Bone marrow (tissue), 2 donors: ENCODE data around the gene CASTOR1.

Experiments
- DNase-seq, 2 donors: peaks; one replicate each; lab custom pipeline; 2025; lab: John Stamatoyannopoulos, UW

Gene CASTOR1

GRCh38 chr22:30245181-30245984, 43.9 kb downstream of the CASTOR1 start:
- DNase-seq, result no peak

GRCh38 chr22:30244641-30245040, 44.7 kb downstream of the CASTOR1 start:
- DNase-seq, result no peak

GRCh38 chr22:30244066-30244465, 45.2 kb downstream of the CASTOR1 start:
- no peak for DNase-seq

- no peak for DNase-seq
These were observed 45.6 kb downstream of the CASTOR1 start for GRCh38 chr22:30243661-30244060.

GRCh38 chr22:30241576-30242371, 47.5 kb downstream of the CASTOR1 start:
- DNase-seq, result no peak

- no peak for DNase-seq
These were observed 48.5 kb downstream of the CASTOR1 start for GRCh38 chr22:30240541-30241417.

- DNase-seq, result no peak
These were observed 49.6 kb downstream of the CASTOR1 start for GRCh38 chr22:30239488-30240405.

- DNase-seq, result no peak
These were observed 50.4 kb downstream of the CASTOR1 start for GRCh38 chr22:30238661-30239487.

GRCh38 chr22:30238136-30238535, 51.2 kb downstream of the CASTOR1 start:
- DNase-seq, result no peak

- DNase-seq, result no peak
These were observed 52.4 kb downstream of the CASTOR1 start for GRCh38 chr22:30236875-30237274.

- DNase-seq, result no peak
These were observed 53.6 kb downstream of the CASTOR1 start for GRCh38 chr22:30235687-30236170.
